Islet precursor cell (in vitro differentiated cells): ENCODE results near the gene ANAPC1.
"Not testable (repeated sequence)": the region's sequence is repeated elsewhere in the genome, so short reads cannot be mapped to it uniquely, and the experiment has no call there.

Source experiments
- DNase-seq: peaks from one replicate; pipeline ENCODE4 v3.0.0-alpha.2; 2018

ANAPC1 gene

GRCh38 chr2:111725742-111726141 is 158.3 kb downstream of the ANAPC1 start:
- DNase-seq, result peak; percentile 78

GRCh38 chr2:111719610-111720009 is 164.4 kb downstream of the ANAPC1 start:
- DNase-seq, result not testable (repeated sequence)
